CD14-positive monocyte (primary cell): ENCODE measurements around the gene MESD. TPM values are rescaled to one million over a fixed set of nuclear protein-coding genes. Genes with fewer than 3 reads are reported as not detected.

Source experiments
- DNase-seq, 3 donors: peaks; one replicate each; pipeline ENCODE4 v3.0.0-alpha.2; 2011 to 2022
- H2AFZ ChIP-seq: 2 replicates; pipeline ENCODE4 v1.6.0; 2012; ENCODE audit warnings: mild to moderate bottlenecking, low read depth, low read length, inconsistent platforms; ENCODE audit not compliant: insufficient read depth, poor library complexity, severe bottlenecking
- H3K27ac ChIP-seq, 2 donors: 1 replicate in 1 of 2; 2 replicates in 1 of 2; pipeline ENCODE4 v1.5.1; 2012 to 2013; ENCODE audit warnings: low read length in 2 of 2, control low read depth in 1 of 2, inconsistent platforms in 1 of 2, low read depth in 1 of 2, mild to moderate bottlenecking in 1 of 2
- H3K27me3 ChIP-seq, 2 donors: one replicate each; pipeline versions ENCODE4 v1.6.0 to v1.6.1; 2011 to 2013; ENCODE audit warnings: low read length in 2 of 2; ENCODE audit not compliant: control insufficient read depth in 2 of 2, insufficient read depth in 2 of 2
- H3K36me3 ChIP-seq, 2 donors: replicated peaks in 1 of 2; 1 replicate in 1 of 2; 2 replicates in 1 of 2; pipeline versions ENCODE4 v1.5.1 to v1.6.1; 2012 to 2013; ENCODE audit warnings: low read length in 2 of 2, control low read depth in 1 of 2, inconsistent platforms in 1 of 2, mild to moderate bottlenecking in 1 of 2; ENCODE audit not compliant: insufficient read depth in 2 of 2, control insufficient read depth in 1 of 2
- H3K4me1 ChIP-seq, 2 donors: 1 replicate in 1 of 2; 2 replicates in 1 of 2; pipeline versions ENCODE4 v1.5.1 to v1.6.1; 2012 to 2013; ENCODE audit warnings: low read length in 2 of 2, control low read depth in 1 of 2, inconsistent platforms in 1 of 2, mild to moderate bottlenecking in 1 of 2, moderate library complexity in 1 of 2; ENCODE audit not compliant: insufficient read depth in 2 of 2, control insufficient read depth in 1 of 2
- H3K4me2 ChIP-seq: replicated peaks from 2 replicates; pipeline ENCODE3; 2012; ENCODE audit warnings: low read length, moderate library complexity, mild to moderate bottlenecking; ENCODE audit not compliant: poor library complexity, severe bottlenecking; ENCODE audit errors: extremely low read depth
- H3K4me3 ChIP-seq, 3 experiments: fragments of 200-600 bp in 1 of 3; sonication (generic) in 1 of 3; replicated peaks in 1 of 3; 1 replicate in 2 of 3; 2 replicates in 1 of 3; pipeline ENCODE4 v1.5.1; 2011 to 2013; ENCODE audit warnings: low read length in 3 of 3, mild to moderate bottlenecking in 3 of 3, control low read depth in 2 of 3, low read depth in 2 of 3, inconsistent platforms in 1 of 3, moderate library complexity in 1 of 3
- H3K79me2 ChIP-seq: 2 replicates; pipeline ENCODE4 v1.6.0; 2012; ENCODE audit warnings: mild to moderate bottlenecking, control low read depth, inconsistent platforms, low read length, moderate library complexity; ENCODE audit not compliant: insufficient read depth
- H3K9ac ChIP-seq: 2 replicates; pipeline ENCODE4 v1.6.0; 2017; ENCODE audit warnings: low read length, mild to moderate bottlenecking; ENCODE audit not compliant: insufficient read depth, poor library complexity, severe bottlenecking
- H3K9me3 ChIP-seq, 2 donors: replicated peaks in 1 of 2; 1 replicate in 1 of 2; 2 replicates in 1 of 2; pipeline versions ENCODE4 v1.5.1 to v1.6.1; 2012 to 2013; ENCODE audit warnings: low read length in 2 of 2, control low read depth in 1 of 2; ENCODE audit not compliant: control insufficient read depth in 1 of 2, insufficient read depth in 1 of 2
- H4K20me1 ChIP-seq: 2 replicates; pipeline ENCODE4 v1.6.0; 2012; ENCODE audit warnings: mild to moderate bottlenecking, low read length, control low read depth, moderate library complexity; ENCODE audit not compliant: insufficient read depth
- H3K27ac Mint-ChIP-seq, 7 donors: one replicate each; pipeline ENCODE4 v1.8.0; 2020; ENCODE audit warnings: mild to moderate bottlenecking in 7 of 7, mixed read lengths in 7 of 7, moderate library complexity in 6 of 7, inconsistent platforms in 2 of 7
- H3K27me3 Mint-ChIP-seq, 3 donors: one replicate each; pipeline ENCODE4 v1.8.0; 2021 to 2022; ENCODE audit warnings: low read depth in 3 of 3, mild to moderate bottlenecking in 3 of 3, mixed read lengths in 3 of 3, moderate library complexity in 3 of 3, inconsistent platforms in 1 of 3
- H3K36me3 Mint-ChIP-seq, 2 donors: one replicate each; pipeline ENCODE4 v1.8.0; 2020; ENCODE audit warnings: mixed read lengths in 2 of 2, inconsistent platforms in 1 of 2, mild to moderate bottlenecking in 1 of 2
- H3K4me1 Mint-ChIP-seq: one replicate; pipeline ENCODE4 v1.8.0; 2020; ENCODE audit warnings: mild to moderate bottlenecking, mixed read lengths
- H3K4me3 Mint-ChIP-seq, 2 donors: one replicate each; pipeline ENCODE4 v1.8.0; 2020; ENCODE audit warnings: mild to moderate bottlenecking in 2 of 2, mixed read lengths in 2 of 2, moderate library complexity in 1 of 2
- H3K9me3 Mint-ChIP-seq, 7 donors: one replicate each; pipeline ENCODE4 v1.8.0; 2020 to 2022; ENCODE audit warnings: mixed read lengths in 7 of 7, mild to moderate bottlenecking in 6 of 7, moderate library complexity in 6 of 7, inconsistent platforms in 2 of 7
- CTCF ChIP-seq: fragments of 200-600 bp; IDR thresholded peaks from one replicate; pipeline ENCODE4 v1.8.0; 2022; ENCODE audit warnings: antibody characterized with exemption, mild to moderate bottlenecking
- WGBS: methylation state at CpG from one replicate; pipeline ENCODE4 v1.1.5; 2013; ENCODE audit warnings: missing lambda C conversion rate; ENCODE audit not compliant: insufficient coverage; 5-methylcytosine and 5-hydroxymethylcytosine counted together
- intact Hi-C, 2 donors: fragments of 100-400 bp; cut with micrococcal nuclease; formaldehyde crosslinking; loops; one replicate each; pipeline versions ENCODE4 v1.15.0 to v1.15.1; 2023
- polyA plus RNA-seq, 3 donors: library from polyadenylated mRNA; depleted of rRNA in 1 of 3; unstranded in 2 of 3; stranded (reverse) in 1 of 3; fragments of 300-500 nt in 2 of 3; fragments of >200 nt in 1 of 3; fragmentation: Illumina TruSeq in 2 of 3; gene quantifications; 1 replicate in 2 of 3; 2 replicates in 1 of 3; pipeline ENCODE4 v1.2.3, GENCODE V29; 2012 to 2021

MESD gene
- polyA plus RNA-seq, 3 donors, result 5.6 to 15.7 (median 13.1) TPM

- 96% methylated on average over 5 of the region's 14 CpGs for WGBS
- Histone ChIP-seq H4K20me1 (no peaks in the 10 kb centered on the region), H2AFZ (no peak overlapping the region), H3K79me2 (no peaks in the 10 kb centered on the region), H3K4me1 (peaks cover 0 to 4% of the 10 kb centered on the region in 2 donors), H3K4me2 (no peak overlapping the region), H3K27ac (no peak overlapping the region), H3K27me3 (no peaks in the 10 kb centered on the region), H3K9me3 (no peaks in the 10 kb centered on the region), H3K4me3 (no peak overlapping the region), H3K9ac (no peak overlapping the region), H3K36me3 (no peaks in the 10 kb centered on the region)
- Mint-ChIP-seq H3K4me3 (no peak overlapping the region), H3K36me3 (no peaks in the 10 kb centered on the region), H3K27me3 (peaks cover 2% of the 10 kb centered on the region in 3 donors), H3K4me1 (peaks cover 6% of the 10 kb centered on the region), H3K9me3 (peaks cover 0 to under 1% (median 0%) of the 10 kb centered on the region in 7 donors), H3K27ac (no peak overlapping the region)
- intact Hi-C loops, result loop anchor here in 1 of 2 donors (10.0 kb wide), 1 partner anchor 53 kb away; the partner anchor contains the start of gene MESD
- TF ChIP-seq CTCF, result no peak
- no peak for DNase-seq
Measured at GRCh38 chr15:81037952-81038743, 48.5 kb upstream of the MESD start.

- H3K36me3 Mint-ChIP-seq, result no peaks in the 10 kb centered on the region
- DNase-seq, result no peak
- Histone ChIP-seq H3K9me3 (no peaks in the 10 kb centered on the region), H3K4me3 (no peak overlapping the region), H3K27ac (no peak overlapping the region), H3K4me1 (peaks cover 22 to 23% of the 10 kb centered on the region in 2 donors), H4K20me1 (no peaks in the 10 kb centered on the region), H2AFZ (no peak overlapping the region), H3K9ac (no peak overlapping the region), H3K4me2 (no peak overlapping the region), H3K36me3 (no peaks in the 10 kb centered on the region), H3K79me2 (no peaks in the 10 kb centered on the region), H3K27me3 (no peaks in the 10 kb centered on the region)
- H3K4me1 Mint-ChIP-seq, result peaks cover 23% of the 10 kb centered on the region
- no peak overlapping the region for H3K4me3 Mint-ChIP-seq
- TF ChIP-seq CTCF, result no peak
- peaks cover 0 to 5% (median 3%) of the 10 kb centered on the region in 7 donors for H3K9me3 Mint-ChIP-seq
- 60% methylated on average over 1 of the region's 2 CpGs for WGBS
- intact Hi-C loops, result loop anchor here in 1 of 2 donors (10.0 kb wide), 1 partner anchor 49 kb away; the partner anchor contains the start of gene MESD
- no peak overlapping the region for H3K27ac Mint-ChIP-seq
- H3K27me3 Mint-ChIP-seq, result peaks cover 0 to 5% (median 2%) of the 10 kb centered on the region in 3 donors
Measured at GRCh38 chr15:81033508-81033907, 43.9 kb upstream of the MESD start.
